Measurements from ENCODE around the gene SAYSD1. TPM values are rescaled to one million over a fixed set of nuclear protein-coding genes. Genes with fewer than 3 reads are reported as not detected.

The SAYSD1 gene
- total and polyA plus RNA-seq, 7 donors: 4.8 to 12.4 (median 5.8) TPM

DNA sequence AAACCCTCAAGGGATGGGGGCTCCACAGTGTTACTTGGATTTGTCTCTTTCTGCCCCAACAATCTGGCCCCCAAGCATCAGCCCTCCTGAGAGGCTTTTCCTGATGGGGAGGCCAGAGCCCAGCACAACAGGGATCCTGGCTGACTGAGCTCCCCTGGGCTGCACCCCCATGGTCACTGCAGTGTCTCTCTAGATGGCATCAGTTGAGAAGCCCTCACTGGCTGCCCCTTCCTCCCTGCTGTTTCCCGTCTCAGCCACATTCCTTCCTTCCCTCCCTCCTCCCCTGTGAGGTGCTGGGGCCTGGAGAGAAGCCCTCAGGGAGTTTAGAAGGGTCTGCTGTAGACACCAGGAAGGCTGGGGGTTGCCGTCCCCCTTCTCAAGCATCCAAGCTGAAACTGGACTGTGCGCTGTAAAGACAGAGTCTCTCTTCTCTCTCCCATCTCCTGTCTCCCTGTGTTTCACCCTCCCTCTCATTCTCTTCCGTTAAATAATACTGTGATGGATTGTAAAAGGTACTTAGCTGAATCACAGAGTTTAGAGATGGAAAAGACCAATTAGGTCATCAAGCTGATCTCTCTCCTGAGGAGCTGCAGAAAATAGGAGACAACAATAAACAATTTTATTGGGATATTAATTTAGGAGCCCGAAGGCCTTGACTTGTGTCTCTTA lies 29.7 kb downstream of the SAYSD1 start:
- WGBS, 3 donors: 73 to 80% (median 76%) methylated on average over 5 of the region's 5 CpGs
- no peak overlapping the region for H3K4me3 ChIP-seq
- ATAC-seq: no peak
- no peak for TF ChIP-seq CTCF (IDR thresholded peaks at IDR 0.05)
- no peaks in the 10 kb centered on the region for H3K27me3 ChIP-seq (ENCODE audit: insufficient read depth in 3 of 3, low read length in 2 of 3)
- intact Hi-C loops (cut with DNase I): loop anchor here (5.0 to 10.0 kb wide), 2 partner anchors 220 to 227 kb away; partner anchors contain the start of gene KCNK17 (in 1 of the 2)
- DNase-seq: no peak
- H3K9me3 ChIP-seq: no peaks in the 10 kb centered on the region
- no peaks in the 10 kb centered on the region for H3K36me3 ChIP-seq (ENCODE audit: insufficient read depth in 1 of 2, low read depth in 1 of 2)
- H3K27ac ChIP-seq: no peak overlapping the region
- peaks cover 31% of the 10 kb centered on the region for H3K4me1 ChIP-seq

DNA sequence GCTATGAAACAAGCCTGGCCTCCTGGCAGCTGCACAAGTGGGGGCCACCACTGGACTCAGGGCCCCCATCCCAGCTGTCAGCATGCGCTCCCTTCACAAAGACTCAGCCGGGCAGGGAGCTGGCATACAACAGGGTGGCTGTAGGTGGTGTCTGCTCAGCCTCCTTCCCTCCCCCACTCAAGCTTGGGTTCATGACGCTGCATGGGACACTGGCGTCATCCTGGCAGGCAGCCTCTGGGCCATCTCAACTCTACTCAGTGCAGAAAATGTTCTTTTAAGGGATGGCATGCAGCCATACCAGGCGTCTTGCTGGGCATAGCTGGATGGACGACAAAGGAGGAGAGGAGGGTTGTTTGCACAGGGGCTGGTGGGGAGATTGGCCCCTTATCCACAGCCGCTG lies 30.5 kb downstream of the SAYSD1 start:
- Histone ChIP-seq H3K4me1 (peaks cover 27% of the 10 kb centered on the region), H3K27ac (no peak overlapping the region), H3K36me3 (ENCODE audit: insufficient read depth in 1 of 2, low read depth in 1 of 2) (no peaks in the 10 kb centered on the region), H3K9me3 (no peaks in the 10 kb centered on the region), H3K27me3 (ENCODE audit: insufficient read depth in 3 of 3, low read length in 2 of 3) (no peaks in the 10 kb centered on the region), H3K4me3 (no peak overlapping the region)
- intact Hi-C loops (cut with DNase I): loop anchor here in 1 of 2 donors (10.0 kb wide), 1 partner anchor 220 kb away; no protein-coding TSS in a partner anchor
- no peak for TF ChIP-seq CTCF (IDR thresholded peaks at IDR 0.05)
- WGBS, 3 donors: 59 to 76% (median 70%) methylated on average over 7 of the region's 7 CpGs
- ATAC-seq (no peak), DNase-seq (no peak)

GRCh38 chr6:39083231-39083634 lies 31.8 kb downstream of the SAYSD1 start:
- no peak for ATAC-seq
- no peaks in the 10 kb centered on the region for H3K27me3 ChIP-seq (ENCODE audit: insufficient read depth in 3 of 3, low read length in 2 of 3)
- H3K4me3 ChIP-seq: no peak overlapping the region
- no peak for TF ChIP-seq CTCF (IDR thresholded peaks at IDR 0.05)
- no peak for DNase-seq
- no peaks in the 10 kb centered on the region for H3K9me3 ChIP-seq
- no peak overlapping the region for H3K27ac ChIP-seq
- intact Hi-C loops (cut with DNase I): loop anchor here in 1 of 2 donors (10.0 kb wide), 1 partner anchor 222 kb away; no protein-coding TSS in a partner anchor
- no peaks in the 10 kb centered on the region for H3K36me3 ChIP-seq (ENCODE audit: insufficient read depth in 1 of 2, low read depth in 1 of 2)
- H3K4me1 ChIP-seq: peaks cover 14% of the 10 kb centered on the region
- WGBS, 3 donors: 65 to 81% (median 78%) methylated on average over 2 of the region's 2 CpGs

- ATAC-seq: no peak
- Histone ChIP-seq H3K4me1 (peaks cover 7% of the 10 kb centered on the region), H3K27me3 (ENCODE audit: insufficient read depth in 3 of 3, low read length in 2 of 3) (no peaks in the 10 kb centered on the region), H3K9me3 (no peaks in the 10 kb centered on the region), H3K36me3 (ENCODE audit: insufficient read depth in 1 of 2, low read depth in 1 of 2) (no peaks in the 10 kb centered on the region), H3K27ac (no peak overlapping the region), H3K4me3 (no peak overlapping the region)
- TF ChIP-seq CTCF (IDR thresholded peaks at IDR 0.05): no peak
- intact Hi-C loops (cut with DNase I): loop anchor here in 1 of 2 donors (10.0 kb wide), 1 partner anchor 222 kb away; no protein-coding TSS in a partner anchor
- no peak for DNase-seq
- WGBS, 3 donors: 80 to 87% (median 83%) methylated on average over 8 of the region's 8 CpGs
Measured at GRCh38 chr6:39082310-39082709, 32.7 kb downstream of the SAYSD1 start.
